ENCODE data around the gene PI4KB.
A peak's percentile ranks its signal among the peaks of the same experiment; 100 is the strongest.

PI4KB gene

DNA sequence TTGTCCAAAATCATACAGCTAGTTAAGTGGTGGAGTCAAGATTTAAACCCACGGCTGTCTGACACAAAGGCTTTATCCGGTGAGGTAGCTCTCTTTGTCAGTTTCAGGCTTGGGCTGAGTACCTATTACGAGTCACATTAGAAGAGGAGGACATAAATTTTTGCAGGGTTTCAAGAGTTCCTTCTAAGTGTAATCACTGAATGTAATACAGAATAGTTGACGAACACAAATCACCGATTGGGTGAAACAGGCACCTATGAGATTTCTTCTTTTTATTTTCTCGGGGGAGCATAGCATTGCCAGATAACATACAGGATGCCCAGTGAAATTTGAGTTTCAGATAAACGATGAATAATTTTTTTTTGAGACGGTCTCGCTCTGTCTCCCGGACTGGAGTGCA, 71.8 kb downstream of the PI4KB start:
- Histone ChIP-seq H3K9ac (no peak overlapping the region), H3K27me3 (ENCODE audit: control insufficient read depth, insufficient read depth, low read length) (no peaks in the 10 kb centered on the region), H3K4me1 (peaks cover 4% of the 10 kb centered on the region), H3K4me3 (ENCODE audit: low read depth, low read length) (peak overlapping the region; percentile 84), H3K36me3 (ENCODE audit: control insufficient read depth, insufficient read depth, low read length) (no peaks in the 10 kb centered on the region), H2AFZ (no peak overlapping the region), H3K9me3 (ENCODE audit: control insufficient read depth, low read length) (no peaks in the 10 kb centered on the region), H3K79me2 (peaks cover 18% of the 10 kb centered on the region), H3K27ac (no peak overlapping the region), H3K4me2 (ENCODE audit: low read length) (peak overlapping the region; percentile 66)
- TF ChIP-seq, protein P1, sequence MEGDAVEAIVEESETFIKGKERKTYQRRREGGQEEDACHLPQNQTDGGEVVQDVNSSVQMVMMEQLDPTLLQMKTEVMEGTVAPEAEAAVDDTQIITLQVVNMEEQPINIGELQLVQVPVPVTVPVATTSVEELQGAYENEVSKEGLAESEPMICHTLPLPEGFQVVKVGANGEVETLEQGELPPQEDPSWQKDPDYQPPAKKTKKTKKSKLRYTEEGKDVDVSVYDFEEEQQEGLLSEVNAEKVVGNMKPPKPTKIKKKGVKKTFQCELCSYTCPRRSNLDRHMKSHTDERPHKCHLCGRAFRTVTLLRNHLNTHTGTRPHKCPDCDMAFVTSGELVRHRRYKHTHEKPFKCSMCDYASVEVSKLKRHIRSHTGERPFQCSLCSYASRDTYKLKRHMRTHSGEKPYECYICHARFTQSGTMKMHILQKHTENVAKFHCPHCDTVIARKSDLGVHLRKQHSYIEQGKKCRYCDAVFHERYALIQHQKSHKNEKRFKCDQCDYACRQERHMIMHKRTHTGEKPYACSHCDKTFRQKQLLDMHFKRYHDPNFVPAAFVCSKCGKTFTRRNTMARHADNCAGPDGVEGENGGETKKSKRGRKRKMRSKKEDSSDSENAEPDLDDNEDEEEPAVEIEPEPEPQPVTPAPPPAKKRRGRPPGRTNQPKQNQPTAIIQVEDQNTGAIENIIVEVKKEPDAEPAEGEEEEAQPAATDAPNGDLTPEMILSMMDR (IDR thresholded peaks at IDR 0.05): no peak

DNA sequence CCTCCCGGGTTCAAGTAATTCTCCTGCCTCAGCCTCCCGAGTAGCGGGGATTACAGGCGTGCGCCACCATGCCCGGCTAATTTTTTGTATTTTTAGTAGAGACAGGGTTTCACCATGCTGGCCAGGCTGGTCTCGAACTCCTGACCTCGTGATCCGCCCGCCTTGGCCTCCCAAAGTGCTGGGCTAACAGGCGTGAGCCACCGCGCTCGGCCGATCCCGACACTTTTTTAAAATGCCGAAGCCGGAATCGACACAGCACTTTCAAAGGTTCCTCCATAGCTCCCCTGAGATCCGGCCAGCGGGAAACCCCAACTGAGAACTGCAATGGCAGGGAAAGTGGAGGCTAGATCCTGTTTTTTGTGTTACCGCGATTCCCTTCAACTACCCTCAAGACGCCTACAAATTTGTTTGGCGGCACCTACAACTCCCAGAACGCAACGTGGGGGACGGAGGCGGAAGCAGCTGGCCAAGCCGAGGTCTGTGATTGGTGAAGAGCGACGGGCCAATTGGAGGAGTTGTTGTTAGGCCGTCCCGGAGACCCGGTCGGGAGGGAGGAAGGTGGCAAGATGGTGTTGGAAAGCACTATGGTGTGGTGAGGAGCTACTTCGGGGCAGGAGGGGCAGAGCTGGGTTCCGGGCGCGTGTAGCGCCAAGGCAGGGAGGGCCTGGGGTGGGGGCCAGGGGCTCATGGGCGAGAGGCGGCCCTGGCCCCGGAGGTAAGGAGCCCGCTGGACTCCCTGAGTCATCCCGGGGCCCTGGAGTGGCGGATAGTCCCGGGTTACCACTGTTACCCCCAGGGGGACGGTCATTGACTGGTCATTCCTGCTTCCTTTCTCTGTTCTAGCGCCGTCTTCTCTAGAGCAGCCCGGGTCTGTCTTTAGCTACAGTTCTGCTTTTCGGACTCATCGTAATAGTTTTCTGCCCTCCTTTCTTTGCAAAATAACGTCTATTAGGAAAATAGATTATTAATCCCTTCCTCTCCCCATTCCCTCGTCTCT, 72.7 kb downstream of the PI4KB start, which contains the start of gene PSMD4:
TSS of gene PSMD4 (plus strand) at position 518 of the 997 bp plus-strand sequence. CDS start at position 567, 49 bp downstream.
- Histone ChIP-seq H3K9me3 (ENCODE audit: control insufficient read depth, low read length) (no peaks in the 10 kb centered on the region), H3K4me2 (ENCODE audit: low read length) (peak within 1 kb of the TSS; percentile 66), H3K4me3 (ENCODE audit: low read depth, low read length) (peak within 1 kb of the TSS; percentile 84), H3K27ac (peak within 1 kb of the TSS; percentile 70), H3K27me3 (ENCODE audit: control insufficient read depth, insufficient read depth, low read length) (no peaks in the 10 kb centered on the region), H2AFZ (peak within 1 kb of the TSS; percentile 86), H3K4me1 (peaks cover 4% of the 10 kb centered on the region), H3K79me2 (peaks cover 18% of the 10 kb centered on the region), H3K36me3 (ENCODE audit: control insufficient read depth, insufficient read depth, low read length) (no peaks in the 10 kb centered on the region), H3K9ac (no peak within 1 kb of the TSS)
- TF ChIP-seq, protein P1 (IDR thresholded peaks at IDR 0.05): no peak

DNA sequence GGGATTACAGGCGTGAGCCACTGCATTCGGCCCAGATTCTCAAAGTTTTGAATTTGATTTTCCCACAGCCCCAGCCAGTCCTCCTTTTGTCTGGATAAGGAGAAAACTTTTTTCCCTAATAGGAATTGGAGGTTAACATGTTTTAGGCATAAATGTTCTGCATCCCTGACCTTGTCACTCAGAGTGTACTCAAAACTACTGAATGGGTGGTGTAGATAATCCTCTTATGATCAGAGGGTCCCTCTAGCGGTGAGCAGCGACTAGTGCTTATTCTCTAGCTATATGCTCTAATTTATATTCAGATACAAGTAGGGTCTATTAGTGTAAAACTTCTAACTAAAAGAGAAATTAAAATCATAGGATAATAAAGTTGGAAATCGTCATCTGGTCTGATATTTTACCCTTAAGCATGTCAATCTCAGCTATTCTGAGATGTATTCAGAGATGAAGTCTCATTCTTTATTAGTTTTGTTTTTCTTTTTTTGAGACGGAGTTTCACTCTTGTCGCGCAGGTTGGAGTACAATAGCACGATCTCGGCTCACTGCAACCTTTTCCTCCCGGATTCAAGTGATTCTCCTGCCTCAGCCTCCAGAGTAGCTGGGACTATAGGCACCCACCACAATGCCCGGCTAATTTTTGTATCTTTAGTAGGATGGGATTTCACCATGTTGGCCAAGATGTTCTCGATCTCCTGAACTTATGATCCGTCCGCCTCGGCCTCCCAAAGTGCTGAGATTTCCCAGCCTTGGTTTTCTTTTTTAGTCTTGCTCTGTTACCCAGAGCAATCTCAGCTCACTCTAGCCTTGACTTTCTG, 75.4 kb downstream of the PI4KB start:
- Histone ChIP-seq H3K9ac (no peak overlapping the region), H3K4me1 (peaks cover 4% of the 10 kb centered on the region), H3K36me3 (ENCODE audit: control insufficient read depth, insufficient read depth, low read length) (no peaks in the 10 kb centered on the region), H2AFZ (no peak overlapping the region), H3K27ac (no peak overlapping the region), H3K27me3 (ENCODE audit: control insufficient read depth, insufficient read depth, low read length) (no peaks in the 10 kb centered on the region), H3K9me3 (ENCODE audit: control insufficient read depth, low read length) (no peaks in the 10 kb centered on the region), H3K79me2 (peaks cover 9% of the 10 kb centered on the region), H3K4me2 (ENCODE audit: low read length) (no peak overlapping the region), H3K4me3 (ENCODE audit: low read depth, low read length) (no peak overlapping the region)
- TF ChIP-seq, protein P1 (IDR thresholded peaks at IDR 0.05): peak; percentile 68

DNA sequence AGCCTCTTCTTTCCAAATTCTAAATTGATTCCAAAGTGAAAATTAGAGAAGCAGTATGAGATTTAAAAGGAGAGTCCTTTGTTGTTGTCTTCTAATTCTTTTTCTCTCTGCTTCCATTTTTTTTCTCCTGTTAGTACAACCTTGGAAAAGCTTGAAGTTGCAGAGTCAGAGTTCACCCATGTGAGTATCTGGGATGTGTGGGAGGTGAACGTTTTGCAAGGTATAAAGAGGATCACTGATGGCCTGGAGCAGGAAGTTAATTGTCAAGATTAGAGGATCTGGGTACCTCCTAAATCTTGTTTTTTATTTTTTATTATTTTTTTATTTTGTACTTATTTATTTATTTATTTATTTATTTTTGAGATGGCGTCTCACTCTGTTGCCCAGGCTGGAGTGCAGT, 80.4 kb downstream of the PI4KB start:
- H3K9ac ChIP-seq: no peak overlapping the region
- TF ChIP-seq, protein P1 (IDR thresholded peaks at IDR 0.05): no peak
- no peaks in the 10 kb centered on the region for H3K36me3 ChIP-seq (ENCODE audit: control insufficient read depth, insufficient read depth, low read length)
- H2AFZ ChIP-seq: no peak overlapping the region
- peaks cover 3% of the 10 kb centered on the region for H3K4me1 ChIP-seq
- H3K4me2 ChIP-seq (ENCODE audit: low read length): no peak overlapping the region
- no peaks in the 10 kb centered on the region for H3K9me3 ChIP-seq (ENCODE audit: control insufficient read depth, low read length)
- H3K27me3 ChIP-seq (ENCODE audit: control insufficient read depth, insufficient read depth, low read length): no peaks in the 10 kb centered on the region
- H3K27ac ChIP-seq: no peak overlapping the region
- H3K79me2 ChIP-seq: no peaks in the 10 kb centered on the region
- no peak overlapping the region for H3K4me3 ChIP-seq (ENCODE audit: low read depth, low read length)

Measured in parathyroid adenoma (tissue), 2 donors.